ENCODE data around the gene FGB. TPM values are rescaled to one million over a fixed set of nuclear protein-coding genes. Genes with fewer than 3 reads are reported as not detected.

Gene FGB
- total and polyA plus RNA-seq, 2 donors (not counting 3 experiments of a cell fraction or from before 2014, with no cell fraction given), result not detected

DNA sequence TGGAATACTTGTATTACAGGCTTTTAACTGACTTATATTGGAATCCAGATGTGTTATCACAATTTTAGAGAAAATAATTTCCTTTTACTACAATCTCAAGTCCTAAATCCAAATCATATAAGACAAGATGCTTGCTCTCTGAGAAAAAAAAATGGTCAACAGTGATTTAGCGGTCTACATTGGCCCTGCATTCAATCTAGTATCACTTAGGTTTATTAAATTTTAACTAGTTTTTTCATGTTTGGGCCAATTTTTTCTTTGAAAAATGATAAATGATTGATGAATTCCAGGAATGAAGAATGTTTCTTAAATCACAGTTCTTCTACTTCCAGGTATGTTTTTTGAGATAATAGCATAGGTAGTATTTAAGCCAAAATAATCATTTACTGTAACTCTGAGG, 52.4 kb downstream of the FGB start:
- no peaks in the 10 kb centered on the region for H3K4me1 ChIP-seq (ENCODE audit: control insufficient read depth, extremely low read depth, insufficient read depth, low read length)
- intact Hi-C loops (cut with micrococcal nuclease) (loop anchor here (5.0 kb wide), 1 partner anchor 828 kb away; the partner anchor contains the start of gene SFRP2), dilution Hi-C loops (cut with MboI; ENCODE audit: extremely low pct_ligation_motif_present, low sequenced_read_pairs) (no loop called here)
- no peaks in the 10 kb centered on the region for H3K36me3 ChIP-seq (ENCODE audit: control insufficient read depth in 2 of 2, extremely low read depth in 1 of 2, insufficient read depth in 2 of 2, low read length in 2 of 2)
- BruUV-seq (replicated peaks), result no TSS peak
- H3K27me3 ChIP-seq (ENCODE audit: control insufficient read depth in 2 of 2, insufficient read depth in 2 of 2, low read length in 2 of 2), result peaks cover 0 to 4% of the 10 kb centered on the region in 2 experiments
- no peak overlapping the region for H3K4me2 ChIP-seq (ENCODE audit: insufficient read depth, low read length)
- ChIA-PET CTCF (interaction anchor here (1.0 to 3.4 kb wide), 4 partner anchors 18 to 65 kb away, joined by 3 to 13 read pairs (median 4); partner anchors contain the start of genes FGB and PLRG1), POLR2A (no interaction called here)
- no peak overlapping the region for H2AFZ ChIP-seq (ENCODE audit: low read depth, low read length)
- FAIRE-seq, result no peak
- H3K9me1 ChIP-seq (replicated peaks; ENCODE audit: control insufficient read depth, extremely low read depth, insufficient read depth, low read length), result no peaks in the 10 kb centered on the region
- no peaks in the 10 kb centered on the region for H3K79me2 ChIP-seq (ENCODE audit: control insufficient read depth, insufficient read depth, low read length)
- no peak for DNase-seq (ENCODE audit: low read depth, low spot score)
- H3K4me3 ChIP-seq (replicated peaks in 1 of 3; ENCODE audit: insufficient read depth in 1 of 3, low read depth in 1 of 3, low read length in 3 of 3), result no peak overlapping the region
- no peak overlapping the region for H3K9ac ChIP-seq (replicated peaks; ENCODE audit: extremely low read depth, insufficient read depth, low read length)
- TF ChIP-seq POLR2AphosphoS5 (IDR thresholded peaks at IDR 0.05; ENCODE audit: insufficient read depth, low read depth, low read length), result no peak
- TF ChIP-seq GATA2 (IDR thresholded peaks at IDR 0.05; ENCODE audit: insufficient read depth, insufficient read length, low read depth, low read length), result no peak
- TF ChIP-seq POLR2A (IDR thresholded peaks at IDR 0.05; ENCODE audit: low read depth, low read length), result no peak
- no peak for TF ChIP-seq CTCF (IDR thresholded peaks at IDR 0.05; ENCODE audit: extremely low read depth in 1 of 2, insufficient read depth in 1 of 2, low read depth in 1 of 2, low read length in 2 of 2)
- no peak for TF ChIP-seq MYC (IDR thresholded peaks at IDR 0.05; ENCODE audit: low read depth, low read length)
- TF ChIP-seq JUN (IDR thresholded peaks at IDR 0.05; ENCODE audit: borderline replicate concordance, insufficient read depth, insufficient read length, low read depth), result no peak
- no peak for TF ChIP-seq FOS (IDR thresholded peaks at IDR 0.05; ENCODE audit: borderline replicate concordance, insufficient read depth, low read length)
- TF ChIP-seq, protein P1, sequence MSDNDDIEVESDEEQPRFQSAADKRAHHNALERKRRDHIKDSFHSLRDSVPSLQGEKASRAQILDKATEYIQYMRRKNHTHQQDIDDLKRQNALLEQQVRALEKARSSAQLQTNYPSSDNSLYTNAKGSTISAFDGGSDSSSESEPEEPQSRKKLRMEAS (IDR thresholded peaks at IDR 0.05; ENCODE audit: insufficient read depth, insufficient read length), result no peak
- TF ChIP-seq EZH2 (IDR thresholded peaks at IDR 0.05; ENCODE audit: borderline replicate concordance, low read depth, low read length, severe bottlenecking), result no peak
- H4K20me1 ChIP-seq (replicated peaks; ENCODE audit: control insufficient read depth, extremely low read depth, insufficient read depth, low read length), result no peaks in the 10 kb centered on the region
- no peaks in the 10 kb centered on the region for H3K9me3 ChIP-seq (replicated peaks; ENCODE audit: control insufficient read depth, insufficient read depth, low read length)
- H3K27ac ChIP-seq (ENCODE audit: insufficient read depth, low read depth, low read length), result no peak overlapping the region

All from endothelial cell of umbilical vein (primary cell).